PC-9 (cell line): Measurements from ENCODE around the gene USP24.

Experiments used
- CTCF ChIP-seq: fragments of 200-600 bp; sonication (generic); conservative IDR thresholded peaks from 2 replicates; pipeline ENCODE4 v1.6.1; 2017; ENCODE audit warnings: mixed run types, antibody characterized with exemption, mild to moderate bottlenecking, moderate library complexity
- EZH2 ChIP-seq: fragments of 200-600 bp; sonication (generic); IDR thresholded peaks from 2 replicates; pipeline ENCODE4 v1.8.0; 2017; ENCODE audit warnings: antibody characterized with exemption, low read depth

- TF ChIP-seq CTCF (no peak), EZH2 (no peak)
These were observed 18.6 kb downstream of the USP24 start for GRCh38 chr1:55196433-55197035.
